NCI-H345 treated with DMSO at 0.1 percent for 48 hours (cell line): ENCODE data around the gene VTN.

Source experiments
- DNase-seq: peaks from one replicate; lab custom pipeline; 2025; ENCODE audit not compliant: unreplicated experiment; lab: John Stamatoyannopoulos, UW

VTN gene

DNA sequence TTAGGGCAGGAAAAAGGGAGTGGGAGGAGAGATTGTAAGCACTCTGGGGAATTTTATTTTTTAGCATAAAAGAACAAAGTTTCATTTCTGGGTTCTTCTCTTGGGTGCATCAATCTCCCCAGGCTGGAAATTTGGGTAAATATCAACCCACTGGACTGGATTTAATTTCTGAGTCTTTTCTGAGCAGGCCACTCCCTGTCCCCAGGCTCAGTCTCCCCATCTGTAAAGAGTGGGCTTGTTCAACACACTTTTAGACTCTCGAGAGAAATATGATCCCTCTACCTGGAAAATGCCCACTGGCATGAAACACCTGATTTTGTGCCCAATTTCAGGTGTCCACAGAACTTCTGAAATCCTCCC, 617 bp upstream of the VTN start:
- no peak for DNase-seq

- DNase-seq: no peak
Measured at GRCh38 chr17:28369684-28370034, 448 bp downstream of the VTN start.

- no peak for DNase-seq
Measured at GRCh38 chr17:28368915-28369683, 1.0 kb downstream of the VTN start.

DNA sequence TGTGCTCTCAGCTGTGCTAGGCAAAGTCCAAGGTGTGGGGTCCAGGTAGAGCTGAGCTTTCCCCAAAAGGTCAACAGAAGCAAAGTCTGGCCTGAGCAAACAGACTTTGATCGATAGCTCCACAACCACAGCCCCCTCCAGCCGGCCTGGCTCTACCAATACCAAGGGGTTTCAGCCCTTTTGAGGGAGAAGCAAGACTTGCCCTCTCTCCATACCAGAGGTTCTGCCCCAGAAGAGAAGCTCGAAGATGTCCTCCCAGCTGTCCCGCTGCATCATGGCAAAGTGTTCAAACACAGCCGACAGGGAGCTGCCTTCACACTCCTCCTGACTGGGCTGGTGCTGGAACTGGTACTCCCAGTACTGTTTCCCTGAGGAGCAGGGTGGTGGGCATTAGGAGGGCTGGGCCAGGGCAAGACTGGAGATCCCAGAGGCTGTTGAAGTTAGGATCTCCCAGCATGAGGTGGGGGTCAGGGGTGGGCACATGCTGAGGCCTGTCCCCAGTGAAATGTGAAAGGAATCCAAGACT, 1.7 kb downstream of the VTN start:
- DNase-seq: no peak

GRCh38 chr17:28367641-28368305, 2.3 kb downstream of the VTN start:
- DNase-seq: no peak

DNA sequence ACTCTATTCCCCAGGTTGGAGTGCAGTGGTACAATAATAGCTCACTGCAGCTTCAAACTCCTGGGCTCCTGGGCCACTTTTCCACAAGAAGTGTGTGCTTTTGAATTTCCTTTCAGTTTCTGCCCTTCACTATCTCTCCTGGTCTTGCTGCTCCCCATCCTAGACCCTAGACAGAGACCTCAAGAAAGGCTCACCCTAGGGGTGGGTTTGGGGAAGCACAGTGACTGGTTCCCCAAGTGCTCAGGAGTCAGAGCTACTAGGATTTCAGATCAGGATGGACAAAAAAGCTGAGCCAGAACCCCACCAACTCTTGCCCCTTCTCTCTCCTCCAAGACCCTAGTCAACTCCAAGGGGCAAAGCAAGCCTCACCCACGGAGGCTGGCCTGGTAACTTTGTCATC, 3.5 kb downstream of the VTN start:
- DNase-seq: no peak

- DNase-seq: no peak
Measured at GRCh38 chr17:28365487-28365886, 4.6 kb downstream of the VTN start.

DNA sequence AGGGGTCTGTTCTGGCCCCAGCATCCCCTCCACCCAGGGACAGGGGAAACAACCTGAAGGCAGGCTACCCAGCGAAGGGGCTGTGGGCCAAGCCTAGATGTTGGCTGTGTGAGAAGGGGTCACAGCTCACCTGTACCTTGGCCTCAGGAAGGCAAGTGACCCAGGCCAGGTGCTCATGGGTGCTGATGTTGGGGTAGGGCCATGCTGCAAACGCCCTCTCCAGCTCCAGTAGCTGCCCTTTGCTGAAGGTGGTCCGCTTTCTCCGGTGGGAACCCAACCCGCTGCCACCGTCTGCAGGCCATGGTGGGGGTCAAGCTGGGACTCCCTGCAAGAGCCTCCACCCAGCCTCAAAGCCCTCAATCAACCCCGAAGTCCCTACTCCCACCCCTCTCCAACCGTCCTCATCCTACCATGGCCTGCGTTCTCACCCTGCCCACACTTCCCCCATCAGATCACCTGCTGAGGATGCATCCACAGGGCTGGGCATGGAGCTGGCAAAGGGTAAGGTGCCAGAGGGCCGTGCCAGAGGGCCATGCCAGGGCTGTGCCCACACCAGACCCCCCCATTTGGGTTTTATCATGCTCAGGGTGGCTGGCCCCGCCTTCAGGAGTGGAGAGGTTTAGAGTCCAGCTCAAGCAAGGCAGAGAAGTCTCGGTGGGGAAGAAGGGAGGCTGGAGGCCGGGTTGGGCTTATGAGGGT, 5.3 kb downstream of the VTN start, which contains the start of gene SEBOX:
Gene SEBOX (minus strand): TSS at position 535 of the 699 bp plus-strand sequence. CDS start 48 bp downstream, at position 487.
- no peak for DNase-seq

- DNase-seq: no peak
Measured at GRCh38 chr17:28363776-28364650, 6.1 kb downstream of the VTN start.

- DNase-seq: no peak
Measured at GRCh38 chr17:28363186-28363585, 6.9 kb downstream of the VTN start.

- no peak for DNase-seq
Measured at GRCh38 chr17:28357901-28358197, 12.3 kb downstream of the VTN start.

- DNase-seq: peak; percentile 86
Measured at GRCh38 chr17:28357061-28357900, 12.8 kb downstream of the VTN start, which contains the start of gene POLDIP2. POLDIP2 (minus strand) TSS chr17:28357527; CDS start chr17:28357448, 79 bp downstream.

DNA sequence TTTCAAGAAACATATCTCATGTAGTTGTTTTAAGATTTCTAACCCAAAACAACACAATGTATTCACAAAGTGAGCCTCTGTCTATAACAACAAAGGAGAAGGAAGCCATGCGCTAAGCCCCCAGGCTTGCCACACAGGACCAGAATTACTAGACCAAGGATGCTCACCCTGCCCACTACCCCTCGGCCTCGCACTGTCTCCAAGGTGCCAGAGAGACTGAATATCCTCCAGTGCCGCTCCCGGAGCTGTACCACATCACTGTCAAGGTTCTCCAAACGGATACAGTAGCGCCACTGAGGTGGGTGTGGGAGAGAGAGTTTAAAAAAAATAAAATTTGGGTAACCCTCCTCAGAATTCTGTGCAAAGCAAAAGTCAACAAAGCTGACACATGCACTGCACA, 19.8 kb downstream of the VTN start:
- DNase-seq: no peak

DNA sequence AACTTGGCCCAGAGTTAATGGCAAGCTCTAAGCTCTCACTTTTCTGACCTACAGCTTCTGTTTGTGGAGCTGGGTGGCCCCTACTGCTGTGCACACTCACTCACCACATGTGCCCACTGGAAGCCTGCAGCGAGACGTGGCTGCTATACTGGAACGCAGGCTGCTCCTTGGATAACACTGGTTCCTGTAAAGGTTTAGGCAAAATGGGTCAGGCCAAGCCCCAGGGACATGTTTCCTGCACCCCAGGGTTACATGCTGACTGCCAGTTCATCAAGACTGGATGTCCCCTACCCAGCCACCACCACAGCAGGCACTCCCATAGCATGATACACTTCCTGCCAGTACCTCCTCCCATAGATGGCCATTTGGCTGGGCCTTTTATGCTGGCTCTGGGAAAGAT, 21.1 kb downstream of the VTN start:
- no peak for DNase-seq

DNA sequence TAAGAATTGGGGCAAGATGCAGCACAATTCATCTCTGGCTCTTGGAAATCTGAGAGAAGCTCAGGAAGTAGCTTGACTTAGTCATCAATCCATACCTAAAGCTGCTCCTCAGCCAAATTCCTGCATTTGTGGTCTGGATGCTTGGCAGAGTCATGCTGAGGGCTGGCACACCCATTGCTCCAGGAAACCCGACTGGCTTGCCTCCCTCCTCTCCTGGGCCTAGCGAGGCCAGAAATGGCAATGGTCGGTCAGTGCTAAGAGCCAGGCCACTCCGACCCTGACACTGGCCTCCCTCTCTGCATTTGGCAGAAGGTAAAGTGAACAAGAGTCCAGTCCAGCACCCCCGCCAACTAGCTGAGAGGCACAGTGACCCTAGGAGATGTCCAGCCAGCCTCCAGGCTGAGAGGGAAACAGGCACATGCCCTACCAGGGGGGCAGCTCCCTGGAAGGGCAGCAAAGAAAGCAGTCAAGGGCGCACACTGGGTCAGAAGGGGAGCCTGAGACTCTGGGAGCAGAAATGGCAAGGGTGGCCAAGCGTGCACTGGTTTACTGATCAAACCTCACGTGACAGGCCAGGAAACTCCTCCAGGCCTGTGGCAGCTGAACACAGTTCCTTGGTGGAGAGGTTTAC, 22.7 kb downstream of the VTN start:
- no peak for DNase-seq

DNA sequence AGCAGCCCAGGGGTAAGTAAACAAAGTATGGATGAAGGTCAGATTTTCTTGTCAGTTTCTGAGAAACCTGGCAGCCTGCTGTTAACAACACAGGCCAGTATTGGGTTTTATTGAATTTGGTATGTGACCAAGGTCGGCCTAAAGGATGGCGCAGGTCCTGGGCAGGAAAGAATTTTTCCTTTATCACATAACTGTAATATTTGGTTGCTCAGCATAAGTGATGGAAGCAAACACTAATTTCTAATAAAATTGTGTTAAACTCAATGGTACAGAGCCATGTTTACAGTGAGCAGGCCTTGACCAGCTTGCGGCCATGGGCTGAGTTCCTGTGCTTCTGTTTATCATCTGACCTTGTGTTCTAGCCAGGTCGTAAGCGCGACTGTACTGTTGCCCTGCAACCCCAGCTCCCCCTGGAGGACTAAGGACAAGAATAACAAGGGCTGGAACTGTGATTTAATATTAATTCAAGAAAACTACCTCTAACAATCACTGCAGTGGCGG, 23.3 kb downstream of the VTN start:
- DNase-seq: no peak

DNA sequence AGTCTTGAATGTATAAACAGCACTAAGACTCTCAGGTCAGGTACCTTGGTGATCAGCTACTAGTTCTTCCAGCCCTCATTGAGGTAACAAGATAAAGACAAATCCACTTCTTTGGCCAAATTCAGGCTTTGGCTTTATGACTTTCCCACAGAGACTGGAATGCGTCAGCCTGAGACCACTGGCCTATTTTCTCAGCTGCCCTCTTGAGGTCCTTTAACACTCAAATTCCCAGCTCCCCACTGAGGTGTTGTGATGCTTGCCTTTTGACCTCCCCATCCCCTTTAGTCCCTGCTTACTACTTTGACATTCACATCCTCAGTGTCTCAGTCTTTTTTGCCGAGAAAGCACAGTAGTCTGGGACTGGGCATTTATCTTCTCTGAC, 23.9 kb downstream of the VTN start:
- DNase-seq: no peak

DNA sequence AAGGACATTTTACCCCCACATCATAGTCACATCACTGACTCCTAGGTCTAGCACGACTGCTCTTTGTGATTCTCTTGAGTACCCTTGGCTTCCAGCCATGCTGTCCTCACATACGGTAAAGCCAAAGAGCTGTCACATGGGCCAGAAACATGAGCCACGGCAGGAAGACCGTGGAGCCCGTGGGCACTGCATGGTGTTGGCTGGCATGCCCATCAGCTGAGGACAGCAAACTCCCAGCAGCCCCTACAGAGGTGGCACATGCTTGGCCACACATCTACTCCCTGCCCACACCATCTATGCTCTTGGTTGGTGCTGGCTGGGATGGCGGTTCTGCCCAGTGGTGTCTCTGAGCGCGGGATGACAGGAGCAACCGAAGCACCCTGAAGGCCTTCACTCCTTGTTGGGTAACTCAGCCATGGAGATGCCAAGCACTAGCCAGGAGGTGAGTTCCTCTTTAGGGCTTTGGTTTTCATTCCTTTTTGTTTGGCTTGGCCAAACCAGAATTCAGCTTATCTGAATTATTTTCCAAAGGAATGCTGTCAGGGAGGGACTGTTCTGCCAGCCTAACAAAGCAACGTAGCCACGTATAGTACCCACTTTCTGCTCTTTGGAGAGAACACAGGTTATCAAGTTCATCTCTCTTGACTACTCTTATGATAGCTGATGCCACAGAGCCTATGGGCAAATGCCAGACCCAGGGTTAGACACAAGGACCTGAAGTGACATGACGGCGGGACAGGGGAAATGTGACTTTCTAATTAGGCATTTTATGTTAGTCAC, 24.5 kb downstream of the VTN start:
- DNase-seq: no peak

GRCh38 chr17:28344435-28344901, 25.6 kb downstream of the VTN start:
- DNase-seq: no peak
